ENCODE data around the gene DSN1.

Gene DSN1

DNA sequence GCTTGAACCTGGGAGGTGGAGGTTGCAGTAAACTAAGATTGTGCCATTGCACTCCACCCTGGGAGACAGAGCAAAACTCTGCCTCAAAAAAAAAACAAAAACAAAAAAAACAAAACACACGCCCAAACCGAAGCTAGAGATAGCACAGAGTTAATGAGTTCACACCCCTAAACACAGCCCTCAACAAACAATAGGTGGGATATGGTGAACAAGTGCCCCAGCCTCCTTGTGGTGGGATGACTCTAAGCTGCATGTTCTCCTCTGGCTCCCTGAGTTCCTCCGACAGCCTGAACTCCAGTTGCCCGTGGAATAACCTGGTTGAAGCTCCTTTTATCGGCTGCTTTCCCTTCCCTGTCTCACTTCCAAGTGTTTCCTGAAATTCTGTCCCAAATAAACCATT is 22.1 kb upstream of the DSN1 start:
- DNase-seq (ENCODE audit: low read depth) = no peak

DNA sequence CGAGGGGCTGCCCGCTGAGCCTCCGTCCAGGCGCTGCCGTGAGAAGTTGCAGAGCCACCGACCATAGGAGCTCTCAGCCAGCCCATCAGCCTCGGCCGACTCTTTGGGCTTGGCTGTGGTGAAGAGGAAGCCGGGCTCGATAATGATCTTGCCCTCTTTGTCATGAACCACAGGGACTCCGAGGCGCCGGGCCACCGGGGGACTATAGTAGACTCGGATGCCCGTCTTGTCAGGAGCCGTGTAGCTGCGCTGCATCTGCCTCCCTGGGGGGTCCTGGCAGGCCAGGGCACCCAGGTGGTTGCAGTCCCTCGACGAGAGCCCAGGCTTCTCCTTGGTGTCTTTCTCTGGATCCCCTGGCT is 20.5 kb upstream of the DSN1 start:
- no peak for DNase-seq (ENCODE audit: low read depth)

DNA sequence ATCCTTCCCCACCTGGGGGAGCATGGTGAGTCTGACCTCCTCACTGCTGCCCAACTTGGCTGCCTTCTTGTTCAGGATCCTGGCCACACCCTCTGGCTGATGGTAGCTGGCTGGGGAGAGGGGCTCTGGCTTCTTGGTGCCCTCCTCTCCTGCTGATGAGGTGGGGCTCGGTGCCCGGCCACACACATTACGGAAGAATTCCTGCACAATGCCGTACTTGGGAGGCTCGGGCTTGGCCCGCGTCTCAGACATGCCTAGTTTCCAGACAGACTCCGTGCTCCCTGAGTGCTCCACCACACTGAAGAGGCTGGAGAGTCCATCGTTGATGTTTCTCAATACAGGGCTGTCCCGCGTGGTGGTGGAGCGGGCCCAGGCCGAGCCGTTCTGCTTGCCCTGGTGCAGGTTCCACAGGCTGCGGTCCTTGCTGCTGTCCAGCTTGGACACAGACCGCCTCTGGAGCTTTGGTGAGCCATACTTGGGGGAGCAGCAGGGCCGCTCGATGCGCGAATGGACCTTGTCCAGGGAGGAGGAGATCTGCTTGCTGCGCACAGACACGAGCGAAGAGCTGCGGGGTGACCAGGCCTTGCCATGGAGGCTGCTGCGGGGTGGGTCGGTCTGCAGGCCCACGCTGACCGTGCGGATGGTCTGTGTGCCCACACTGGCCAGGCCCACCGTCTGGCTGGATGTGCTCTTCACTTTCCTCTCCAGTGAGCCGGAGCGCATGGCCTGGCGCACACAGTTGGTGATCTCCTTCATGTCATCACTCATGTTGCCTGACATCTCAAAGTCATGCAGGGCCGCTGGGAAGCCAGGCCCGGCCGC is 19.9 kb upstream of the DSN1 start:
- no peak for DNase-seq (ENCODE audit: low read depth)

DNA sequence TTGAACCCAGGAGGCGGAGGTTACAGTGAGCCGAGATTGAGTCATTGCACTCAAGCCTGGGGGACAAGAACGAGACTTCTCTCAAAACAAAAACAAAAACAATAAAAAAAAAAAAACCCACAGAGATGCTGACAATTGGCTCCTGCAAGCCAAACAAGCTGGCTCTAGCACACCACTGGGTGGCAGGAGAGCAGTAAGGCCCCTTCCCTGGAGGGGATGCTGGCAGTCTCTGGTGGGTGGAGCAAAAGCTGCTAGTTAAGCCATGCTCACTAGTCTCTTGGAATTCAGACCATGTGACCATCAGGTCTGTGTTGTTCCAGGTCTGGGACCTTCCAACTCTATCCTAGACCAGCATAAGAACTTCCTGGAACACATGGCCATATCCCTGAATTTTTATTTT is 18.9 kb upstream of the DSN1 start:
- DNase-seq (ENCODE audit: low read depth) = peak; percentile 87

DNA sequence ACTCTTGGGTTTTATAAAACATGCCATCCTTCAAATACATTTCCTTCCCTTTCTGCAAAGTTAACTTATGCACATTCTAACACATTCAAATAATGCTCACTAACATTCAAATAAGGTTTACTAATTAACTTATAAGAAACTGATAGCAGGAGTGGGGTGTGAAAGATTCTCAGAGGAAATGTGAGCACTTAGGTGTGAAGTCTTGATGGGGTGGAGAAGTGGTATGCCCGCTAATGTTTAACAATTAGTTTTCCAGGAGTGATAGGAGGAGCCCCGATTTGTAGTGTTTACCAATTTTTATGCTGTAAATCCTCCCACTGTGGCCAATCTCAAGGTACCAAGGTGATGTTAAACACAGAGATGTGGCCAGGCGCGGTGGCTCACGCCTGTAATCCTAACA is 18.3 kb upstream of the DSN1 start:
- DNase-seq (ENCODE audit: low read depth) = no peak

DNA sequence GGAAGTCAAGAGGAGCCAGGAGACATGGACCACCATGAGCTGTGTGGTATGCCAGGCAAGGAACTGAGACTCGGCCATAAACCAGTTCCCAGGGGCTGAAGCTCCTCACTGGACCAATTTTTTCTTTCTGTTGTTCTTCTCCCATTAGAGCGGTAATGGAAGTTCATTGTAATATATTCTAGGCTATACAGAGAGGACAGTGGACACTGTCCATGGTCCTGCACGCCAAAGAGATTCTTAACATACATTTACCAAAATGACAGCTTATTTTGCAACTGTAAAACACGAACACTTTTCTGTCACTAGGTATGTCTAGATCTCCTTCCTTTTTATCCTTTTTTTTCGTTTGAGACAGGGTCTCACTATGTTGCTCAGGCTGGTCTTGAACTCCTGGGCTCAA is 13.1 kb upstream of the DSN1 start:
- DNase-seq (ENCODE audit: low read depth) = no peak

DNA sequence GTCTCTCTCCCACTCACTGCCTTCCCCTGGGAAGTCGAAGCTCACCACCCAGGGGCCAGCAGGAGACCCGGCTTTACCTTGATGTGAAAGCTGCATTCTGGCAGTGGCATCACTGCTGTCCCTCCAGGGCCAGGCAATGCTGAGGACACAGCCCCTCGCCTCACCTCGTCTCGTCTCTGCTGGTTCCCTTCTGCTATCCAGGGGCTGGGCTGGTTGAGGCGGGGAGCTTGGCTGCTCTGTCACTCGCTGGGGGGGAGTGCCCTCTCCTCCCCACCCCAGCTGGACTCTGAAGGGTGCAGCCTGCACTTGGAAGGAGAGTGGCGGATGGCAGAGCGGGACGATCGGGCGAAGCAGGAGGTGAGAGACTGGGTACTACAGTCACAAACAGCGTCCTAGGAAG is 12.7 kb upstream of the DSN1 start:
- DNase-seq (ENCODE audit: low read depth) = no peak

DNA sequence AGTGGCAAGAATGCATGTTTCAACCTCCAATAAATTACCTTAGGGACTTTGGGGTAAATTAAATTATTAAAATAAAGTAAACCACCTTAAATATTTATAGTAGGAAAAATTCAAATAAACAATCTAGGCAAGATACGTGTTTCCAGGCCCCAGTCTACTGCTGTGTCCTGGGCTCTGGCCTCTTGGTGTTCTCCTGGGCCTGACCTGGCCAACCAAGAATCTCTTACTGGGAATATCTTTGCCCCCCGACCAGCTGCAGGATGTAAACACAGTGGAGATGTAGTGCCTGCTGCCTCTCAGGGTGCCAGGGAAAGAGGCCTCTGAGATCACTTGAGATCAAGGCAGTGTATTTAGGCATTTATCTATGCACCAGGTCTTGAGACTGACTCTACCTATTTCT is 11.7 kb upstream of the DSN1 start:
- DNase-seq (ENCODE audit: low read depth) = no peak

DNA sequence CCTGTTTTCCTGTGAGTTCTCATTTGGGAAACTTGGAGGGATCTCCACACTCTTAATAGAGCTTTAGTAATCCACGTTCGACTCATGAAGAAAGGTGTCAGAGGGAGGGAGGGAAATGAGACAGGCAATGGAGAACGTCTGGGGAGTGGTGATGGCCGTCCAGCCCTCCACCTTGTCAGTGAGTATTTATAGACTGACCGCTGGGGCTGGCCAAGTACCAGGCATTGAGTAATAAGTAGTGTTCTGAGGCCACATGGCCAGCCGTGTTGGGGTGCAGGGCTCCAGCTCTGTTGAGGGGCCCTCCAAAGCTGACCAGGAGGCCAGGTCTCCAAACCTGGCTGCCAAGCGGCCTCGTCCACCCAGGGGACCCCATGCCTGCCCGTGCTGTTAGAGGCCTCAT is 11.3 kb upstream of the DSN1 start:
- DNase-seq (ENCODE audit: low read depth) = no peak

DNA sequence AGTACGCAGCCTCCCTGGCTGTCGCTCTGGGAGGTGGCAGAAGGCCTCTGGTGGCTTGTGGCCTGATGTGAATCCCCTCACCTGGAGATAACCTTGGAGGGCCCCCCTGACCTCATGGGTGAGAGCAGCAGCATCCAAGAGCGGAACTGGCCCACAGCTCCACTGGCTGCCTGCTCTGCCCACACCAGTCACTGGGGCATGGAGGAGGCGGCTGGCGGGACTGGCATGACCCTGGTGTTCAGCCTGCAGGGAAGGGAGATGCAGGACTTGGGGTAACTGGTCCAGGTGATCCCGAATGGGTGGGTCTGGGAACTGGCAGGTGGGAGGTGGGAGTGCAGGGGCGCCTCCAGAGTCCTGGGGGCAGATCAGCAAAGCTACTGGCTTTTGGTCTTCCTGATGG is 10.6 kb upstream of the DSN1 start:
- no peak for DNase-seq (ENCODE audit: low read depth)

DNA sequence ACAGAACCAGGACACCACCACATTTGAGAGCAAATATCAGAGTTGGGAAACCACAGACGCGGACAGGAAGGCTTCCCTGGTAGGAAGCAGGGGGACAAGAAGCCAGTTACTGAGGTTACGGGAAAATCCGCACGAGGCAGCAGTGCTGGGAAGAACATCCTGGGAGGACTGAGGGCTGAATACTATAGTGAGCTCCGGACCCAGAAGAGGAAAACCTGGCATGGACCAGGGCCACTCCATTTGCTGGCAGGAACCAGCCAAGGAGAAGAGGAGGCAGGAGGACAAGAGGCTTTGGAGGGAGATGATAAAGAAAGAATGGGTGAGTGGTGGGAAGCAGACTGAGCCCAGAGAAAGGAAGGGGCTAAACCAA is 6.1 kb upstream of the DSN1 start:
- DNase-seq (ENCODE audit: low read depth) = no peak

DNA sequence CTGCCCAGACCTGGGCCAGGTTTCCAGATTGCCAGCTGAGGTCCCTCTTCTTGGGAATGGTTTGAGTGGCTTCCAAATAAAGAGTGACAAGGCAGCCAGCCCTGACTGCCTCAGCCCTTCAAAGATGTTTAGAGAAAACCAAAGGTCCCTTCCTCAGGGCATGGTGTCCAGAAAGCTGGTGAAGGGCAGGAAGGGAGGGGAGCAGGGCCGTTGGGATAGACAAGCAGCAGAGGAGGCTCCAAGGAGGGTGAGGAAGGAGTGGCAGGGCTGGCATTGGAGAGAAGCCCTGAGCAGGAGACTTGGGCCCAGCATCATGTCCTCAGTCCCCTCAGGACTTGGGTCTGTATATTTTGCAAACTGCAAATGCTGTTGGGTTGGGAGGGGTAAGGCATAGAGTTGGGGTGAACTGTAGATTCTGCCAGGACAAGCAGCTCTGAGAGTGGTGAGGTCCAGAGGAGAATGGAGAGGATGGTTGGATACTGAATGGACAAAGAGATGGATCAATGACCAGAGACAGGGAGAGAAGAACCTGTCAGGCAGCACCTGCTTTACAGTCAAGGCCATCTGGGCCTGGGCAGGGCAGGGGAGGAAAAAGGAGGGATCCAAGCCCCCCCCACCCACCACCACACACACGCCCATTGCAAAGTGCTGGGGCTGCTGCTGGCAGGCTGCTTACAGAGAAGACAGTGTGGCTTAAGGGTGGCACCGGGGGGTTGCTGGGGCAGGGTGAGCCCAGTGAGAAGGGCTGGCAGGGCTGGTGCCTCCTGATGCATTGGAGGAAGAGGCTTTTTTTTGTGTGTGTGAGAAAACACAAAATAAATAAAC is 5.5 kb upstream of the DSN1 start:
- DNase-seq (ENCODE audit: low read depth) = no peak

DNA sequence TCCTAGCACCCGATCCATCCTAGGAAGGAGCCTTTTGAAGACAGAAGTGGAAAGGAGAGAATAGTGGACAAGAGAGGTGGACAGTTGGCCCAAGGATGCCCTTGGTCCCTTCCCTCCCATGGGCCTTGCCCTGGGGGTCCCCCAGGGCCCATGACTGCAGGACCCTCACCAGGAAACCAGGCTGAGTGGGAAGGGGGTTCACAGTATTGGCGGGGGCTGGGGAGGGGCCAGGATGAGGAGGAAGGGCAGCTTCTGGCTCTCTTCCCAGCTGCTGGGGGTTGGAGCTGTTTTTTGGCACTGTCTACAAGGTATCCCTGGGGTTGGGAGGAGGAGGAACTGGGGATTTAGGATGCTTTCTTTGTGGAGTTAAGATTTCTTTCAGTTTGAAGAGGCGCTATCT is 4.0 kb upstream of the DSN1 start:
- DNase-seq (ENCODE audit: low read depth) = no peak

DNA sequence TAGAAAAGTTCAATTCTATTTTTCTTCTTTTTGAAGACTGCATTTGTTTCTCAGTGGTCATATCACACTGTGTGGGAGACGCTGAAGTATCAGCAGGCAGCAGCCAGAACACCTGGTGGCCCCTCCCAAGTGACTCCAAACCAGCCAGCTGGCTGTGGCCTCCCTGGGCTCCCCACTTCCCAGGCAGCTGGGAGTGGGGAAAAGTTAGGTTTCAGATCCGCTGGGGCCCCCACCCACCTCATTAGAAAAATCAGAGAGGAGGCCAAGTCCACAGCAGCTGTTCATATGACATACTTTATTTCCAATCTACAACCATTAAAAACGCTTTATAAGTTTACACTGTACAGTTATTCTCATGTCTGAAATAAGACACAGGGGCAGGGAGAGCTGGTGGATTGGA is 3.6 kb upstream of the DSN1 start:
- DNase-seq (ENCODE audit: low read depth) = no peak

DNA sequence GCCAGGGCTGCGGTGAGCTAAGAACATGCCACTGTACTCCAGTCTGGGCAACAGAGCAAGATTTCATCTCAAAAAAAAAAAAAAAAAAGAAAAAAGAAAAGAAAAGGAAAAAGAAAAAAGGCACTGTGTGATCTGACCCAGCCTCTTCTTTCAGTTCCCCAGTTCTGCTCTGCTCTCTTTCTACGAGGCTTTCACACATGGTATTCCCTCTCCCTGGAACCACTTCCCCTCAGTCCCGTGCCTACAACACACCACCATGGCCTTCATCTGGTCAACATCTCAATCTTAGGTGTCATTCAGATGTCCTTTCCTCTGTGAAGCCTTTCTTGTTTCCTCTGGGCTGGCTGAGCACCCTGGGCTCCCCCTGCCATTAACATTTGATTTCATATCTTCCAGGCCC is 2.3 kb upstream of the DSN1 start:
- no peak for DNase-seq (ENCODE audit: low read depth)

DNA sequence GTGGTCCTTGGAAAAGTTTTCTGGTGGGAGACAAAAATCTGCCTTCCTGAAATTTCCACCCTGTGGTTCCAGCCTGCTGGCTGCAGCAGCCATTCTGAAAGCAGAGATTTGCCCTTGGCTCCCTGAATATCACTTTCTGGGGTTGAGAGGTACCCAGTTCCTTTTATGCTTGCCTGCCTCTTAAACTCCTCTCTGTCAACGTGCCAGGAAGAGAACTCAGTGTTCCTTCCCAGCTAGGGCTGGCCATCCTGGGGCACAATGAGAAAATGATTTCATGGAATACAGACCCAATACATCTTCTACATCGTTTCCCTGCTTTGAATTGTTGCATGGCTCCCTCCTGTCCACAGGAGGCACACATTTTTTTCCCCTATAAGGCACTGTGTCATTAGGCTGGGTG is 1.6 kb upstream of the DSN1 start:
- DNase-seq (ENCODE audit: low read depth) = peak; percentile 17

DNA sequence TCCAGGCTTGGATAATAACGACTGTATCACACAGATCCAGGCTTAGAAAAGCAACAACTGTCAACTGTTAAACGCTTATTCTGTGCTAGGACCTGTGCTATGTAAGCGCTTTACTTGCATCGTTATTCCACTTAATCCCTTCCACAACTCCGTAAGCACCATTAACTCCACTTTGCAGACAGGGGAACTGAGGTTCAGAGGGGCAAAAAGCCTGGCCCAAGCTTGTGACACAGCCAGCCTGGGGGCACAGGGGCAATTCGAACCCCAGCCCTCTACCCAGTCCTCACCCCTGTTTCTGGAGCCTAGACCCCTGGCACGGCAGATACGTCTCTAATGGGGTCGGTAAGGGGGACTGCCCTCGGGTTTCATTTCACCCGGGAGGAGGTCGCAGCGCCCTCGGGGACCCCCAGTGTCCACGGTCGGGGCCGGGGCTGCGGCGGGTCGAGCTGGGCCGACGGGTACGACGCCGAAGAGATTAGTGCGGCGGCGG is 411 bp downstream of the DSN1 start:
- DNase-seq (ENCODE audit: low read depth) = peak; percentile 24

DNA sequence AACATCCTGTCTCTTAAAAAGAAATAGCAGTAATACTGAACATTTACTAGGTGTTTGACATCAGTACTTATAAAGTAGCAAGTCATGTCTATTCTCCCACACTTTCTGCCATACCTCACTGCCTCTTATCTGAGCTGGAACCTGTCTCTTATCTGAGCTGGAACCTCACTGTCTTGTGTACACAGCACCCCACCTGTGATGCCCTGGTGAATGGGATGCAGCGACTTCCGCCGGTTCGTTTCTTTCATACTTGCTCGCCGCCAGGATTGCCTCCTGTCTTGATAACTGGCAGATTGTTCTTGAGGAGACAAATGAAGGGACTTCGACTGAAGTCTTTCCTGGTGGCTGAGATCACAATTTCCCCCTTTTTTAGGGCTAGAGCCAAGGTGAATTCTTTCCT is 2.9 kb downstream of the DSN1 start:
- no peak for DNase-seq (ENCODE audit: low read depth)

DNA sequence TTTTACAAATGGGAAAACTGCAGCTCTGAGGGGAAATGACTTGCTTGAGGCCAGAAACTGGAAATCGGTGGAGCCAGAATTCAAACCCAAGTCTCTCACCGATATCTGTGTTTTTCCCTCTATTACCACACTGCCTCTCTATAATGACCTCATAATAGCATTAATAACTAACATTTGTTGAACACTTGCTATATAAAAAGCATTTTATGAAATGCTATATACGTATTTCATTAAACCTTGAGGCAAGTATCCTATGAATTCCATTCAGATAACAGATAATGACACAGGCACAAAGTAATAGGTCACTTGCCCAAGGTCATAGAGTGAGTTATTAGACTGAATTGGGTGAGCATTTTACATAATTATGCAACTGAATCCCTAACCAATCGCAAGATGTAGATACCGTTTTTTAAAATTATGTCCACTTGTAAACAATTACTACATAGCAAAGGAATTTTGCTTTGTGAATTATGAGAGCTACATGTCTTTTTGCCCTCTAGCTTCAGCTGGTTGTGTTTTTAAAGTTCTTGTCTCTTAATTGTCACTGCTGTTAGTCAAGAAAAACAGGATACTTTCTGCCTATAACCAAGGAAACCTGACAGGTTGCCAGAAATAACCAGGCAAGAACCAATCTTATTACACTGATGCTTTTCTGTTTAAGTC is 4.7 kb downstream of the DSN1 start:
- peak; percentile 57 for DNase-seq (ENCODE audit: low read depth)

DNA sequence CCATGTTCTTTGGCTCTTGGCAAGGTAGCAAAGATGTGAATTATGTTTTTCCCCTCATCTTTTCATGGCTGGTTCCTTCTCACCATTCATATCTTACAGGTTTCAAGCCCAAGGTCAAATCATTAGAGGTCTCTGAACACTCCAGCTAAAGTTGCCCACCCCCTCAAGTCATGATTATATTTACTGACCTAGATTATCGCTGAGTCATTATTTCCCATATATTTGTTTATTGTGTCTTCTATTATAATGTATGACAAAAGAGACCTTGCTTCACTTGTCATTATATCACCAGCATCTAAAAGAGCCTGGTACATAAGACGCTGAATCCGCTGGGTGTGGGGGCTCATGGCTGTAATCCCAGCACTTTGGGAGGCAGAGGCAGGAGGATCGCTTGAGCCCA is 12.4 kb downstream of the DSN1 start:
- no peak for DNase-seq (ENCODE audit: low read depth)

DNA sequence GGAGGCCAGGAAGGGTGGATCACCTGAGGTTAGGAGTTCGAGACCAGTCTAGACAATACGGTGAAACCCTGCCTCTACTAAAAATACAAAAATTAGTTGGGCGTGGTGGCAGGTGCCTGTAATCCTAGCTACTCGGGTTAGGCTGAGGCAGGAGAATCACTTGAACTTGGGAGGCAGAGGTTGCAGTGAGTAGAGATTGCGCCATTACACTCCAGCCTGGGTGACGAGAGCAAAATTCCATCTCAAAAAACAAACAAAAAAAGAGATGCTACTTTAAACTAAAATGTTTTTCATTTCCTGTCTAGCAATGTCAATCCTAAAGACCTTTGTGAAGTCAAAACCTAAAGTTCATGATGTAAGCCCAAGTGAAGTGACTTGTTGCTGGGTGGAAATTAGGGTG is 12.9 kb downstream of the DSN1 start:
- no peak for DNase-seq (ENCODE audit: low read depth)

DNA sequence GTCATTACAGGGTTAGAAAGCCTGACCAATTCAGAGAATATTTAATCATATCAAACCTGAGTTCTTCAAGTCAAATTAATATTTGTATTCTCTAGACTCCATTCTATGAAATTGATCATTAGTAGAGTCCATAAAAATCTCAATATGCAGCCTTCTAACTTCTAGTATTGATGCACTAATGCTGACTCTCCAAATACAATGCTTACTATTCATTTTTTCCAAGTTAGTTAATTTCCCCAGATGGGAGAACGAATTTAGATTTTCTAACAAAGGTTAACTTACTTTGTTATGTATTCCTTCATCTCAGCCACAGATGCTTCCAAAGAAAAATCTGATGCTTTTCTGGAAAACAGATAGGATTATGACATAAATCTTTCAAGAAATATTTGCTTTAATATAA is 15.3 kb downstream of the DSN1 start:
- DNase-seq (ENCODE audit: low read depth) = no peak

DNA sequence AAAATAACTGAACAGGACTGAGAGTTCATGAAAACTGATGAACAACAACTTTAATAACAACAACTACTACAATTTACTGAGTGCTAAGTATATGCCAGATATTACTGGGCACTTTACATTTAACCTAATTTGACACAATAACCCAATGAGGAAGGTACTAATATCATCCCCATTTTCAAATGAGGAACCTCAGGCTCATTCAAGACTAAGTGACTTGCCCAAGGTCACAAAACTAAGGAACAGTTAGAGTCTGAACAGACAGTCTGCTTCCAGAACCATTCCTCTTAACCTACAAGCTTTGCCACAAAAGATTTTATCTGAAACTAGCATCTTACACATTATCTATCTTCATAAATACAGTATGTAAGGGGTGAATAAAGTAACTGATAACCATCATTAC is 17.1 kb downstream of the DSN1 start:
- no peak for DNase-seq (ENCODE audit: low read depth)
